MM.1S (cell line): ENCODE results near the gene MRPS5.

Experiments used
- DNase-seq: peaks from one replicate; pipeline ENCODE4 v3.0.0-alpha.2; 2015
- H2AFZ ChIP-seq: fragments of 300-600 bp; sonication (generic); 2 replicates; pipeline ENCODE4 v1.6.0; 2016; ENCODE audit warnings: antibody characterized with exemption, low read length
- H3F3A ChIP-seq: fragments of 300-600 bp; sonication (generic); 2 replicates; pipeline ENCODE4 v1.6.1; 2016; ENCODE audit warnings: mild to moderate bottlenecking, antibody characterized with exemption, low read length, moderate library complexity, mixed read lengths; ENCODE audit not compliant: insufficient read depth
- H3K27ac ChIP-seq: fragments of 300-600 bp; sonication (generic); 2 replicates; pipeline ENCODE4 v1.5.1; 2016; ENCODE audit warnings: mild to moderate bottlenecking, low read length
- H3K27me3 ChIP-seq: fragments of 300-600 bp; sonication (generic); replicated peaks from 2 replicates; pipeline ENCODE4 v1.6.0; 2016; ENCODE audit warnings: low read length; ENCODE audit not compliant: insufficient read depth
- H3K36me3 ChIP-seq: fragments of 300-600 bp; sonication (generic); replicated peaks from 2 replicates; pipeline ENCODE4 v1.6.1; 2016; ENCODE audit warnings: mild to moderate bottlenecking, low read length, mixed read lengths; ENCODE audit not compliant: insufficient read depth
- H3K4me1 ChIP-seq: fragments of 300-600 bp; sonication (generic); 2 replicates; pipeline ENCODE4 v1.6.1; 2016; ENCODE audit warnings: low read length, mixed read lengths
- H3K4me2 ChIP-seq: fragments of 300-600 bp; sonication (generic); 2 replicates; pipeline ENCODE4 v1.6.0; 2016; ENCODE audit warnings: low read depth, low read length
- H3K4me3 ChIP-seq: fragments of 300-600 bp; sonication (generic); 2 replicates; pipeline ENCODE4 v1.5.1; 2016; ENCODE audit warnings: low read length, mixed read lengths
- H3K79me2 ChIP-seq: fragments of 300-600 bp; sonication (generic); 2 replicates; pipeline ENCODE4 v1.6.1; 2016; ENCODE audit warnings: mixed run types, low read length, mixed read lengths
- H3K9ac ChIP-seq: fragments of 300-600 bp; sonication (generic); 2 replicates; pipeline ENCODE4 v1.6.1; 2016; ENCODE audit warnings: low read length, mixed read lengths
- H3K9me2 ChIP-seq: fragments of 300-600 bp; sonication (generic); replicated peaks from 2 replicates; pipeline ENCODE4 v1.6.1; 2016; ENCODE audit warnings: mild to moderate bottlenecking, low read length, mixed read lengths; ENCODE audit not compliant: insufficient read depth
- H3K9me3 ChIP-seq: fragments of 300-600 bp; sonication (generic); replicated peaks from 2 replicates; pipeline ENCODE4 v1.6.1; 2016; ENCODE audit warnings: mild to moderate bottlenecking, low read length, mixed read lengths; ENCODE audit not compliant: insufficient read depth
- H4K20me1 ChIP-seq: fragments of 300-600 bp; sonication (generic); 2 replicates; pipeline ENCODE4 v1.6.1; 2016; ENCODE audit warnings: mild to moderate bottlenecking, low read length, moderate library complexity, mixed read lengths; ENCODE audit not compliant: insufficient read depth
- EZH2 ChIP-seq: fragments of 300-600 bp; sonication (generic); optimal IDR thresholded peaks from 2 replicates; pipeline ENCODE3; 2017; ENCODE audit warnings: low read depth, mild to moderate bottlenecking, antibody characterized with exemption, low read length, mixed read lengths
- EZH2phosphoT487 ChIP-seq: fragments of 300-600 bp; sonication (generic); IDR thresholded peaks from 2 replicates; pipeline ENCODE4 v1.6.1; 2018; ENCODE audit warnings: antibody characterized with exemption, low read length
- TF ChIP-seq, protein P1 (sequence below): fragments of 300-600 bp; sonication (generic); IDR thresholded peaks from 2 replicates; pipeline ENCODE4 v1.5.1; 2016; ENCODE audit warnings: antibody characterized with exemption, low read length, mixed read lengths

The MRPS5 gene

DNA sequence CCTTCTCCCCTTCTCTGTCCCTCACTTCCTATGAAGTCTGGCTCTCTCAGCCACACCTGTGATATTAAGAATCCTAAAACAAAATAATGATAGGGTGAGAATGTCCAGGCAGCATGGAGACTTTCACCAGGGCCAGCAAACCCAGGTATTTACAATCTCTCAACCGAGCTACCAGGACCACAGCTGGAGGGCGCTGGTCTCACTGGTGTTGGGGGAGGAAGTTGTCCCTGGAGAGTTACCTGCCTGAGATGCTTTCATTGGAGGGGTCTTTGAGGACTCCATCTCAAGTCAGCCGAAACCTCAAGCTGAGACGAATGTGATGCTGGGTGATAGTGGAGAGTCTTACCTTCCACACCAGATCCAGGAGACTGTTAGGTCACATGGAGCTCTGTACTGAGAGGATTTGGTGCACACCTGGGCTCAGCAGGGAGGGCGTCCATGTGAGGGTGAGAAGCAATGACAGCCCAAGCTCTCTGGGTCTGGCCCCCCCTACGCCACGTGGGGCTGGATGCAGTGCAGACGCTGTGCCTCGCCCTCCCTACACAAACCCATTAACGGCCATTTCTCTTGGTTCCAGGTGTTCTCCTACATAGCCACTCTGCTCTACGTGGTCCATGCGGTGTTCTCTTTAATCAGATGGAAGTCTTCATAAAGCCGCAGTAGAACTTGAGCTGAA, 68.7 kb downstream of the MRPS5 start:
- H3K9me2 ChIP-seq, result no peaks in the 10 kb centered on the region
- H3K9me3 ChIP-seq, result no peaks in the 10 kb centered on the region
- no peak overlapping the region for H3K9ac ChIP-seq
- H3K4me1 ChIP-seq, result peaks cover 7% of the 10 kb centered on the region; the same call in 1 of the 2 replicates
- H3F3A ChIP-seq, result no peaks in the 10 kb centered on the region
- H4K20me1 ChIP-seq, result no peaks in the 10 kb centered on the region
- DNase-seq, result no peak
- no peaks in the 10 kb centered on the region for H3K27me3 ChIP-seq
- no peaks in the 10 kb centered on the region for H3K79me2 ChIP-seq
- H3K4me3 ChIP-seq, result no peak overlapping the region
- no peak overlapping the region for H3K27ac ChIP-seq
- H3K36me3 ChIP-seq, result no peaks in the 10 kb centered on the region
- no peak overlapping the region for H2AFZ ChIP-seq
- no peak overlapping the region for H3K4me2 ChIP-seq
- TF ChIP-seq EZH2phosphoT487 (no peak), EZH2 (no peak)
- TF ChIP-seq, protein P1, sequence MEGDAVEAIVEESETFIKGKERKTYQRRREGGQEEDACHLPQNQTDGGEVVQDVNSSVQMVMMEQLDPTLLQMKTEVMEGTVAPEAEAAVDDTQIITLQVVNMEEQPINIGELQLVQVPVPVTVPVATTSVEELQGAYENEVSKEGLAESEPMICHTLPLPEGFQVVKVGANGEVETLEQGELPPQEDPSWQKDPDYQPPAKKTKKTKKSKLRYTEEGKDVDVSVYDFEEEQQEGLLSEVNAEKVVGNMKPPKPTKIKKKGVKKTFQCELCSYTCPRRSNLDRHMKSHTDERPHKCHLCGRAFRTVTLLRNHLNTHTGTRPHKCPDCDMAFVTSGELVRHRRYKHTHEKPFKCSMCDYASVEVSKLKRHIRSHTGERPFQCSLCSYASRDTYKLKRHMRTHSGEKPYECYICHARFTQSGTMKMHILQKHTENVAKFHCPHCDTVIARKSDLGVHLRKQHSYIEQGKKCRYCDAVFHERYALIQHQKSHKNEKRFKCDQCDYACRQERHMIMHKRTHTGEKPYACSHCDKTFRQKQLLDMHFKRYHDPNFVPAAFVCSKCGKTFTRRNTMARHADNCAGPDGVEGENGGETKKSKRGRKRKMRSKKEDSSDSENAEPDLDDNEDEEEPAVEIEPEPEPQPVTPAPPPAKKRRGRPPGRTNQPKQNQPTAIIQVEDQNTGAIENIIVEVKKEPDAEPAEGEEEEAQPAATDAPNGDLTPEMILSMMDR, result no peak

DNA sequence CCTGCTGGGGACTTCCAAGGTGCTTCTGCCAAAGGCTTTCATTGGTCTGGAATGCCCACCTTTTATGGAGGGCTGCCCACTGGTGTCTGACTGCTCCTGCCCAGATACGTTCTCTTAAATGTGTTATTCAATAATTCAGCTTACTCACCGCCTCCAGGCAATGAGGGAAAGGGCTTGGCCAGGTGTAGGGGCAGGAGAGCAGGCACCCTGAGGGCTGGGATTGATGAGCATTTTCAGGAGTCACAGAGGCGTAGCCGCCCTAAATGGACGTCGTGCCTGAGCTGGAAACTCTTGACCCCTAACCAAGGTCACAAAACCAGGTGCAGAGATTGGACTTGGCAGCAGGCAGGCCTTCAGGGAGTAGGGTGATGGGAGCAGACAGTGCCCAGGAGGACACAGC, 69.3 kb downstream of the MRPS5 start:
- DNase-seq, result no peak
- Histone ChIP-seq H2AFZ (no peak overlapping the region), H3K9me3 (no peaks in the 10 kb centered on the region), H3F3A (no peaks in the 10 kb centered on the region), H4K20me1 (no peaks in the 10 kb centered on the region), H3K36me3 (no peaks in the 10 kb centered on the region), H3K4me3 (no peak overlapping the region), H3K27ac (no peak overlapping the region), H3K9me2 (no peaks in the 10 kb centered on the region), H3K4me2 (no peak overlapping the region), H3K27me3 (no peaks in the 10 kb centered on the region), H3K79me2 (no peaks in the 10 kb centered on the region), H3K4me1 (peaks cover 7% of the 10 kb centered on the region; the same call in 1 of the 2 replicates), H3K9ac (no peak overlapping the region)
- TF ChIP-seq EZH2 (no peak), EZH2phosphoT487 (no peak)
- TF ChIP-seq, protein P1, result no peak

DNA sequence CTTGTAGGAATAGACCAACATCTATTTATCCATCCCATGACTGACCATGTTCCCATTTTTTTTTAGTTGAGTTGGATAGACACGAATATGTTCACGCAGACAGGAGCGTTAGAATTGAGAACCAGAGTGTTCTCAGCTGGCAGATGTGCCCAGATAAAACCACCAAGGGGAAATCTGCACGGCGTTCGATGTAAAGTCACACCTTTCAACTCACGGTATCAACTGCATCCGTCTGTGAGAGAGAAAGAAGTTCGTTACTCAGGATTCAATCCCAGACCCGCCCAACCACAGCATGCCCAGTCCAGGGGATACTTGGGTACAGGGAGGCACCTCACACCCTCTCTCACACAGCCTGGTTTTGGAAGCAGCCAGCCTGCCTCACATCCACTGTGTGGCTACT, 70.0 kb downstream of the MRPS5 start:
- Histone ChIP-seq H3K27ac (no peak overlapping the region), H3F3A (no peaks in the 10 kb centered on the region)

More for the DNA sequence above, 70.0 kb downstream of the MRPS5 start:
- H3K4me1 ChIP-seq, result peaks cover 7% of the 10 kb centered on the region; the same call in 1 of the 2 replicates
- no peak overlapping the region for H3K9ac ChIP-seq
- H3K9me2 ChIP-seq, result no peaks in the 10 kb centered on the region
- H3K4me2 ChIP-seq, result no peak overlapping the region
- no peaks in the 10 kb centered on the region for H3K79me2 ChIP-seq
- H4K20me1 ChIP-seq, result no peaks in the 10 kb centered on the region
- no peaks in the 10 kb centered on the region for H3K27me3 ChIP-seq
- H3K4me3 ChIP-seq, result no peak overlapping the region
- DNase-seq, result no peak
- TF ChIP-seq EZH2phosphoT487 (no peak), EZH2 (no peak)
- TF ChIP-seq, protein P1, result no peak
- no peaks in the 10 kb centered on the region for H3K36me3 ChIP-seq
- H2AFZ ChIP-seq, result no peak overlapping the region
- H3K9me3 ChIP-seq, result no peaks in the 10 kb centered on the region
